HG03442 (cell line): ENCODE results near the gene SLC24A4.

Experiments
- ATAC-seq: cut with Tn5 transposase; IDR thresholded peaks from one replicate; pipeline ENCODE4 v1.9.1; 2021; ENCODE audit warnings: mild to moderate bottlenecking, moderate library complexity; ENCODE audit not compliant: unreplicated experiment

Gene SLC24A4

GRCh38 chr14:92366237-92366636 is 43.3 kb downstream of the SLC24A4 start:
- no peak for ATAC-seq

- no peak for ATAC-seq
Observed at GRCh38 chr14:92368001-92368400, 45.0 kb downstream of the SLC24A4 start.

DNA sequence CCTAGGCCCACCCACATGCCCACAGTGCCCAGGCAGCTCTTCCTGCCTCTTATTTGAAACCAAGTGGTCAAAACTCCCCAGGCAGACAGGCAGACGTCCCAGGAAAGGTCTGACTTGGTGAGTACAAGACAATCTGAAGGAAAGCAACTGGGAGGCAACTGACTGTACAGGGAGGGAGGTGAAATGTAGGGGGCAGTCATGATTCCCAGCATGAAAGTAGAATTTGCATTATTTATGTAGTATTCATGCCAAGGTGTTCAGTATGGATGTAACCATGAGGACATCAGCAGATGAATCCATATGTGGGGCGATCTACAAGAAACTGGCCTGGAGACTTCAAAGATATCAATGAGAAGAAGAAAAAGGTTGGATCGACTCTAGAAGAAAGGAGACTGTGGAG is 46.1 kb downstream of the SLC24A4 start:
- no peak for ATAC-seq

DNA sequence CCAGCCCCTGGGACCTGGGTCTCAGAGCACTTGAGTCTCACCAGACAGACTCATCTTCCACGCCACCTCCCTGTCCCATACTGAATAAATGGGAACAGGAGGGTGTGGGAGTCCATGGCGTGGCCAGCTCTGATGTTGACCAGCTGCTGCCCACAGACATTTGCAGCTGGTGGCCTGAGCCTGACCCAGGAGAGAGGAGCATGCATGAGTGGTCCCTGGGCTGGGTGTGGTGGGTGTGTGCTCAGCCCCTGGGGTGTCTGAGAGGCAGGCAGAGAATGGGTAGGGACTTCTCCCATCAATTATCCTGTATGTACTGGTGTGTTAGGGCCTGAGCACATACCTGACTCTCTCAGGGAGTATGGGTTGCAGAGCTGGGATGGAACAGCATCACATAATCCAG is 49.3 kb downstream of the SLC24A4 start:
- ATAC-seq: no peak

GRCh38 chr14:92373336-92373735 is 50.4 kb downstream of the SLC24A4 start:
- ATAC-seq: no peak

- ATAC-seq: no peak
Observed at GRCh38 chr14:92380131-92380530, 57.2 kb downstream of the SLC24A4 start.

DNA sequence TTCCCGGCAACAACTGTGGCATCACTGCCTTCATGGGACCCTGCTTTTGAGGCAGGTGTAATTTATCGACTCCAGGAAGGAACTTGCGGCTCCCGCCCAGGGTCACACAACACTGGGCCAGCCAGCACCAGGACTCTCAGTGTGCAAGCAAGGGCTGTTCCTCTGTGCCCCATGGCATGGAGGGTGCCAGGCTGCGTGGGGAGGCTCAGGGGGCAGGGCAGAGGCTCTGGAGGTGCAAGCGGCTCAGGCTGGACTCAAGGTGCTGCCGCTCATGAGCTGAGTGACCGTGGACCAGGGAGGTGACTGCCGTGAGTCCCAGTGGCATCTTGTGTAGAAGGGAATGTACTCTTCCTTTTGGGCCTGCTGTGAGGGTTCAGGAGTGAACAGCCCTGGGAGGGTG is 57.6 kb downstream of the SLC24A4 start:
- ATAC-seq: no peak

DNA sequence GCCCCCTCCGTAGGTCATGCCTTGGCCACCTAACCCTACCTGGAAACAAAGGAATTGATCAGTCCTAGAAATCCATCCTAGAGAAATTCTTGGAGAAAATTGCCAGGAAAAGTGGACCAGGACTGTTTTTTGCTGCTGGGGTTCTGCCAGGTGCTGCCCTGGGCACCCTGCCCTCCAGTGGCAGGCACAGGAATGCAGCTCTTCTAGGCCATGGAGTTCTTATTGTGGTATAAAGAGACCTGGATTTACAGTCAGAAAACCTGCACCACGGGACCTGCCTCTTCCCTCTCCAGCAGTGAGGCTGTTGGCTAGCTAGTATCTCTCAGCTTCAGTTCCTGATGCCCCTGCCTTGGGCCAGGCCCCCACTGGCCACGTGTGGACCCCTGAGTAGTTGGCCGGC is 59.7 kb downstream of the SLC24A4 start:
- no peak for ATAC-seq

GRCh38 chr14:92383805-92384204 is 60.8 kb downstream of the SLC24A4 start:
- no peak for ATAC-seq

GRCh38 chr14:92384461-92385133 is 61.6 kb downstream of the SLC24A4 start:
- ATAC-seq: no peak

DNA sequence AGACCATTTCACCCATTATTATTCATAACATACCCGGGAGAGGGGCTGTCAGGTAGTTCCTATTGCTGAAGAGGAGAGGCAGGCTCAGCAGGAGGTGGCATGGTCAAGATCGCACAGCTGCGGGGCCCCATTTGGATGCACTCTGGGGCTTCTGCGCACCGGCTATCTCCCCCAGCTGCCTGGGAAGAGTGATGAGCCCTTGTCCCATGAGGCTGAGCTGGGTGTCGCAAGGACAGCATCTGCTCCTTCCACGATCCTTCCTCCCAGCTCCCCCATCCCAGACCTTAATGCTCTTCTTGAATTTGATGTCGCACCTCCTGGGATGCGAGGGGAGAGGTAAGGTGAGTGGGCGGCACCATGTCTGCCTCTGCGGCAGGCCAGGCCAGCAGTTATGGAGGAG is 62.6 kb downstream of the SLC24A4 start:
- ATAC-seq: no peak

- no peak for ATAC-seq
Observed at GRCh38 chr14:92386165-92386564, 63.2 kb downstream of the SLC24A4 start.

DNA sequence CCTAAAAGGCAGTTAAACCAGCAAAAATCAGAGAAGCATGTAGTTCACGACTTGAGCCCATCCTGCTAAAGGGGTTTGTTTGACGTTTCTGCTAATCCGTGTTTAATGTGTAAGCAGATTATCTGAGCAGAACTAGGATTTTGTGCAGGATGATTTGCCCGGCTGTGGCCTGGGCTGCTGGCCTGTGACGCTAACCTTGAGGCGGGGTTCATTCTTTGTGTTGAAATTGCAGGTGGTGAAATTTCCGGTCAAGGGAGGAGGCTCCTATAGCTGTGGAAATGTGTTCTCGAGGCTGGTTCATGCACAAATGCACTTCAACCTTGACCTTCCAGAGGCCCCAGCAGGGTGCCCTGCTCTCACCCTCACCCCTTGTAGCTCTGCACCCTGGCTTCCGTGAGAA is 63.7 kb downstream of the SLC24A4 start:
- no peak for ATAC-seq

GRCh38 chr14:92387578-92387977 is 64.6 kb downstream of the SLC24A4 start:
- ATAC-seq: no peak

GRCh38 chr14:92389598-92390158 is 66.7 kb downstream of the SLC24A4 start:
- no peak for ATAC-seq

DNA sequence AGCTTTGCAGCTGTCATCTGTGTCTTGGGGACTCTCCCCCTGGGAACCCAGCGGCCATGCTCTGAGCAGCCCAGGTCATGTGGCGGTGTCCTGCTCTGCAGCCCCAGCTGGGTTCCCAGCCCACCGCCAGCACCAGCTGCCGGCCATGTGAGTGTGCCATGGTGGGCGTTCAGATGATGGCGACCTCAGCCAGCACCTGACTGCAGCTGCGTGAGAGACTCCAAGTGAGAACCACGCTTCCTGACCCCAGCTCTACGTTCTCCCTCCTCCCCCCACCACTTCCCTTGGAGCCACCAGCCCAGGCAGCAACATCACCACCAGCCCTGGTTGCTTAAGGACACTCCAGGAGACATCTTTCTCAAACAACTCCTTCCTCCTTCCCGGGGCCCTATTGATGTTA is 68.8 kb downstream of the SLC24A4 start:
- no peak for ATAC-seq

DNA sequence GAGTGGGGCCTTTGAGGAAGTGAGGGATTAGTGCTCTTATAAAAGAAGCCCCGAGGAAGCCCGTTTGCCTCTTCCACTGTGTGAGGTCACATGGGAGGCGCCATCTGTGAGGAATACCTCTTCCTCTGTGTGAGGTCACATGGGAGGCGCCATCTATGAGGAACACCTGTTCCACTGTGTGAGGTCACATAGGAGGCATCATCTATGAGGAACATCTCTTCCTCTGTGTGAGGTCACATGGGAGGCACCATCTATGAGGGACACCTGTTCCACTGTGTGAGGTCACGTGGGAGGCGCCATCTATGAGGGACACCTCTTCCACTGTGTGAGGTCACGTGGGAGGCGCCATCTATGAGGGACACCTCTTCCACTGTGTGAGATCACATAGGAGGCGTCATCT is 69.7 kb downstream of the SLC24A4 start:
- ATAC-seq: no peak

DNA sequence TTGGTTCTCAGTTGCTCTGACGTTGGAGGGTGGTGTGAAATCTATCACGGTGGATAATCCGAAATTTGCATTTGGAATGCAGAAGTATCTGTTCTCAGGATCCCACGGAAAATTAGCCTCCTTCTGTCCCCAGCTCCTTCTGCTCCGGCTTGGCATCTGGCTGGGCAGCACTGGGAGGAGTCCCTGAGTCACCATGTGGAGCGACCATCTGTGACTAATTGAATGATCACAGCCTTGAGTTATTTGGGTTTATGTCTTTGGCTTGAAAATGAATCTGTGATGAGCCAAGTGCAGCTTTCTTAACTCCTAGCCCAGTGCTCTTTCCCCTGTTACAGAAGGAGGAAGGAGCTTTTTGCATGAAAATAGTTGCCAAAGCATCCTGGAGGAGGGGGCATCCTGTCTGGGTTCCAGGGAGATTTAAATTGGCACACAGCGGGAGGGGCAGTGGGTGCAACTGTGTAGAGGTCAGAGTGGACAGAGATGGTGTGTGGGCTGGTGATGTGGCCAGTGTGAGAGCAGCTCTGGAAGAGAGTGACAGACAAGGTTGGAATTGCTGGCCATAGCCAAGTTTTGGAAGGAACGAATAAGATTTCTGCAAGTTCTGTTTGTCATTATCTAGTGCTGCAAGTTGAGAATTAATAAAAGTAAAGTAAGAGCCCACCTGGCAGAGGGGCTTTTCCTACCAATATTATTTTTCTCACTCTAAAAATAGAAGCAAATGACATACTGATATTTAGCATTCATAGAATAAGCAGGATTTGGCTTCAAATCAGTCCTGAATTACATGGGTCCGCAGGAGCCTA is 74.4 kb downstream of the SLC24A4 start:
- ATAC-seq: no peak

- ATAC-seq: no peak
Observed at GRCh38 chr14:92397953-92398564, 75.1 kb downstream of the SLC24A4 start.

GRCh38 chr14:92398888-92399636 is 76.1 kb downstream of the SLC24A4 start:
- ATAC-seq: no peak
